ENCODE results near the gene PPP1R2.
A peak's percentile ranks its signal among the peaks of the same experiment; 100 is the strongest.

PPP1R2 gene

GRCh38 chr3:195540027-195540426 is 3.1 kb downstream of the PPP1R2 start:
- Histone ChIP-seq H3K4me1 (ENCODE audit: control insufficient read depth, low read length) (peaks cover 42% of the 10 kb centered on the region), H3K4me3 (ENCODE audit: low read length) (peak overlapping the region; percentile 81)

GRCh38 chr3:195539479-195539878 is 3.6 kb downstream of the PPP1R2 start:
- Histone ChIP-seq H3K36me3 (ENCODE audit: control insufficient read depth, low read length) (peaks cover 5% of the 10 kb centered on the region), H3K4me1 (ENCODE audit: control insufficient read depth, low read length) (peaks cover 42% of the 10 kb centered on the region), H3K27me3 (ENCODE audit: control insufficient read depth, low read length) (peaks cover 8% of the 10 kb centered on the region), H3K4me2 (ENCODE audit: low read length) (peak overlapping the region; percentile 15; the same call in 1 of the 2 replicates), H4K20me1 (ENCODE audit: control insufficient read depth, insufficient read depth, low read depth, low read length) (peaks cover 19% of the 10 kb centered on the region), H3K27ac (ENCODE audit: low read depth, low read length) (no peak overlapping the region), H3K79me2 (ENCODE audit: control insufficient read depth, low read length) (peaks cover 80% of the 10 kb centered on the region), H3K9me2 (replicated peaks; ENCODE audit: control insufficient read depth, low read length) (no peaks in the 10 kb centered on the region), H3K4me3 (ENCODE audit: low read length) (no peak overlapping the region), H3F3A (ENCODE audit: control insufficient read depth, insufficient read depth) (no peaks in the 10 kb centered on the region), H3K9me3 (ENCODE audit: control insufficient read depth, insufficient read depth, low read length) (no peaks in the 10 kb centered on the region)
- TF ChIP-seq CTCF (IDR thresholded peaks at IDR 0.05; ENCODE audit: low read depth, low read length, poor library complexity, severe bottlenecking) (no peak), EZH2phosphoT487 (IDR thresholded peaks at IDR 0.05; ENCODE audit: borderline replicate concordance, low read length) (no peak)

More at GRCh38 chr3:195540027-195540426, 3.1 kb downstream of the PPP1R2 start:
- Histone ChIP-seq H3K27me3 (ENCODE audit: control insufficient read depth, low read length) (peaks cover 13% of the 10 kb centered on the region), H4K20me1 (ENCODE audit: control insufficient read depth, insufficient read depth, low read depth, low read length) (peaks cover 19% of the 10 kb centered on the region), H3K79me2 (ENCODE audit: control insufficient read depth, low read length) (peaks cover 75% of the 10 kb centered on the region), H3K9me2 (replicated peaks; ENCODE audit: control insufficient read depth, low read length) (no peaks in the 10 kb centered on the region), H3K4me2 (ENCODE audit: low read length) (peak overlapping the region; percentile 70), H3K27ac (ENCODE audit: low read depth, low read length) (no peak overlapping the region), H3K36me3 (ENCODE audit: control insufficient read depth, low read length) (peaks cover 5% of the 10 kb centered on the region), H3F3A (ENCODE audit: control insufficient read depth, insufficient read depth) (no peaks in the 10 kb centered on the region), H3K9me3 (ENCODE audit: control insufficient read depth, insufficient read depth, low read length) (no peaks in the 10 kb centered on the region)
- TF ChIP-seq CTCF (IDR thresholded peaks at IDR 0.05; ENCODE audit: low read depth, low read length, poor library complexity, severe bottlenecking) (no peak), EZH2phosphoT487 (IDR thresholded peaks at IDR 0.05; ENCODE audit: borderline replicate concordance, low read length) (no peak)

GRCh38 chr3:195537995-195538394 is 5.1 kb downstream of the PPP1R2 start:
- Histone ChIP-seq H3F3A (ENCODE audit: control insufficient read depth, insufficient read depth) (no peaks in the 10 kb centered on the region), H3K9me3 (ENCODE audit: control insufficient read depth, insufficient read depth, low read length) (no peaks in the 10 kb centered on the region), H3K9me2 (replicated peaks; ENCODE audit: control insufficient read depth, low read length) (no peaks in the 10 kb centered on the region), H3K36me3 (ENCODE audit: control insufficient read depth, low read length) (peaks cover 5% of the 10 kb centered on the region), H3K27ac (ENCODE audit: low read depth, low read length) (no peak overlapping the region), H3K4me3 (ENCODE audit: low read length) (no peak overlapping the region), H4K20me1 (ENCODE audit: control insufficient read depth, insufficient read depth, low read depth, low read length) (peaks cover 19% of the 10 kb centered on the region), H3K79me2 (ENCODE audit: control insufficient read depth, low read length) (peaks cover 94% of the 10 kb centered on the region), H3K4me2 (ENCODE audit: low read length) (no peak overlapping the region), H3K4me1 (ENCODE audit: control insufficient read depth, low read length) (peaks cover 38% of the 10 kb centered on the region), H3K27me3 (ENCODE audit: control insufficient read depth, low read length) (no peaks in the 10 kb centered on the region)
- TF ChIP-seq CTCF (IDR thresholded peaks at IDR 0.05; ENCODE audit: low read depth, low read length, poor library complexity, severe bottlenecking) (no peak), EZH2phosphoT487 (IDR thresholded peaks at IDR 0.05; ENCODE audit: borderline replicate concordance, low read length) (no peak)
